Fibroblast of upper back skin (primary cell): ENCODE results near the gene MSI2.

Source experiments
- DNase-seq: peaks from one replicate; pipeline ENCODE4 v3.0.0-alpha.2; 2013

MSI2 gene

DNA sequence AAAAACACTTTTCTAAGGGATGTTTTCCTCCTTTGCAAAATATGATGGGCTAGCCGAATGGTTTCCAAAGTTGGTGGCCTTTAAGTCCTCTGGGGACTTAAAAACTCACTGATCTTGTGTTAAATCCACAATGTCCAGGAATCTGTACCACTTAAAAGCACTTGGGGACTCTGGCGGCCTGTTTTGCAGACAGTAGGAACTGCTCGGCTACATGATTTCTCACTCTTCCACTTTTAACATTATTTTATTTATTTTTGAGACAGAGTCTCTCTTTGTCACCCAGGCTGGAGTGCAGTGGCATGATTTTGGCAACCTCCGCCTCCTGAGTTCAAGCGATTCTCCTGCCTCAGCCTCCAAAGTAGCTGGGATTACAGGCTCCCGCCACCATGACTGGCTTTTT lies 9.1 kb upstream of the MSI2 start:
- DNase-seq: no peak

GRCh38 chr17:57247913-57248312 lies 8.4 kb upstream of the MSI2 start:
- DNase-seq: no peak

DNA sequence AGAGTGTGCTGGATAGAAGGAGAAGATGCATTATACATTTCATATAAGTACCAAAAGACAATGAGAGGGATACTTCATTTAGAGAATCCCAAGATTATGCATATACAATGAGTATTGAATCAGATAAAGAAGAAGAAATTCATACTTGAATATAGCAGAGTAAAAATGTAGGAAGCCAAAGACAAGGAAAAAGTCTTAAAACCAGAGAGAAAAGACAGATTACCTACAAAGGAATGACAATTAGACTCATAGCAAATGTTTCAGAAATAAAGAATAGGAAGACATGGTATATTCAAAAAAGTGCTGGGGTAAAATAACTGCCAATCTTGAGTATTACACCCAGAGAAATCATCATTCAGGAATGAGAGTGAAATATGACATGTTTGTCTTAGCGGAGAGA lies 6.8 kb upstream of the MSI2 start:
- no peak for DNase-seq

GRCh38 chr17:57251211-57251787 lies 5.0 kb upstream of the MSI2 start:
- DNase-seq: no peak

GRCh38 chr17:57253362-57254065 lies 2.8 kb upstream of the MSI2 start:
- no peak for DNase-seq

GRCh38 chr17:57255182-57255775 lies 1.0 kb upstream of the MSI2 start:
- DNase-seq: no peak

GRCh38 chr17:57256708-57257112 lies 387 bp downstream of the MSI2 start:
- no peak for DNase-seq

- DNase-seq: no peak
Measured at GRCh38 chr17:57257195-57257894, 1.0 kb downstream of the MSI2 start.

GRCh38 chr17:57257895-57258851 lies 1.9 kb downstream of the MSI2 start:
- no peak for DNase-seq

GRCh38 chr17:57259306-57259705 lies 3.0 kb downstream of the MSI2 start:
- no peak for DNase-seq

- DNase-seq: no peak
Measured at GRCh38 chr17:57259817-57260216, 3.5 kb downstream of the MSI2 start.

GRCh38 chr17:57260325-57261083 lies 4.2 kb downstream of the MSI2 start:
- no peak for DNase-seq

GRCh38 chr17:57261084-57261461 lies 4.8 kb downstream of the MSI2 start:
- no peak for DNase-seq

DNA sequence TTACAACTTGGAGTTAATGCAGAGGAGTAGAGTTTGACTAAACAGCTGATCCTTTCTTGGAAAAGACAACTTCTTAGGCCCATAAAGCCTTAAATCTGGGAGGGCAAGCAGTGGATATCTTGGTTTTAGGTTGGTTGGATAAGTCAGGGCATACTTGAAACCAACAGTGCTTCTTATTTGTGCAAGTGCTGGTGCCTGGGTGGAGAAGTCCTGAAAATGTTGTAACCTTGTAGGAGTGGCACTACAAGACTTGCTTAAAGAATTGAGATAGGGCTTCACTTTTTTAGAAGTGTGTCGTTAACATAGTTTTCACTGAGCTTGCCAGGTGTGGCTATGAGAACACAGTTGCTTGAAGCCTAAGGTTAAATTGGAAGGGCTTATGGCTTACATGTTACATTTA lies 6.2 kb downstream of the MSI2 start:
- DNase-seq: no peak

- no peak for DNase-seq
Measured at GRCh38 chr17:57264250-57264649, 7.9 kb downstream of the MSI2 start.

DNA sequence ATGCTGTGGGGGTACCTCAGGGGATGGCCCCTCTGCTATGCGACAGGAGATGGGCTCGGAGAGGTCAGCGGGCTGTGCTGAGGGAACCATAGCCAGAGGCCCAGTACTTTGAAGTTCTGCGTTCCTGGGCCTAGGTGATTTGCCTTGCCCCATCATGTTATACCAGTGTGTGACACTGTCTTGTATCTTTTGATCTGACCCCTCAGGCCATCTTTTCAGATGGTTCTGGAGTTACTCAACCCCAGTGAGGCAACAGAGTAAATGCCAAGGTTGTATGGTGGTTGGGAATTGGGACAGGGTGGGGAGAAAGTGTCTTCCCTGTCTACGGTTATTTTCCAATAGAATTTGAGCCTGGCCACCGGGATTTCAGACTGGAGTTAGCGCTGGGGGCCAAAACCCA lies 8.5 kb downstream of the MSI2 start:
- DNase-seq: no peak

GRCh38 chr17:57266902-57267311 lies 10.6 kb downstream of the MSI2 start:
- no peak for DNase-seq

GRCh38 chr17:57268181-57268580 lies 11.9 kb downstream of the MSI2 start:
- no peak for DNase-seq

- no peak for DNase-seq
Measured at GRCh38 chr17:57269052-57269451, 12.7 kb downstream of the MSI2 start.

GRCh38 chr17:57269598-57270255 lies 13.4 kb downstream of the MSI2 start:
- DNase-seq: no peak

- no peak for DNase-seq
Measured at GRCh38 chr17:57270801-57271245, 14.5 kb downstream of the MSI2 start.
